ENCODE results near the gene AGBL2. TPM values are rescaled to one million over a fixed set of nuclear protein-coding genes. Genes with fewer than 3 reads are reported as not detected.
"Not testable (repeated sequence)": the region's sequence is repeated elsewhere in the genome, so short reads cannot be mapped to it uniquely, and the experiment has no call there.

AGBL2 gene
- 0.04 and 0.41 TPM in 2 replicates for total RNA-seq (2014; rRNA removed; shearing (Covaris generic))

- DNase-seq: no peak
- Histone ChIP-seq H3K4me3 (no peak within 1 kb of the TSS), H3K4me1 (no peaks in the 10 kb centered on the region), H3K9me3 (replicated peaks) (no peaks in the 10 kb centered on the region), H3K27me3 (no peaks in the 10 kb centered on the region), H3K27ac (no peak within 1 kb of the TSS), H3K36me3 (peaks cover 43% of the 10 kb centered on the region)
Observed at GRCh38 chr11:47715082-47715669, at the start of gene AGBL2. Gene AGBL2 (minus strand): TSS chr11:47715369. CDS start chr11:47714650, 719 bp downstream.

DNA sequence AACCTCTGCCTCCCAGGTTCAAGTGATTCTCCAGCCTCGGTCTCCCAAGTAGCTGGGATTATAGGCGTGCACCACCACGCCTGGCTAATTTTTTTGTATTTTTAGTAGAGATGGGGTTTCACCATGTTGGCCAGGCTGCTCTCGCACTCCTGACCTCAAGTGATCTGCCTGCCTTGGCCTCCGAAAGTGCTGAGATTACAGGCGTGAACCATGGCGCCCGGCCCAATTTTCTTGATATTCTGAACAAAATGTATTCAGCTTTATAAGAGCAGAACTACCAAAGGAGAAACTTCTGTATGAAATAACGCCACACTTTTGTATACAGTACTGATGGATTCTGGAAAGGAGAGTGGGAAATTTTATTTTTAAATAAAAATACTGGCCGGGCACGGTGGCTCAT lies 44.1 kb upstream of the AGBL2 start:
- not testable (repeated sequence) for DNase-seq; H3K4me1 ChIP-seq; H3K4me3 ChIP-seq; H3K27ac ChIP-seq; H3K9me3 ChIP-seq (replicated peaks); H3K27me3 ChIP-seq
- peaks cover 83% of the 10 kb centered on the region for H3K36me3 ChIP-seq

DNA sequence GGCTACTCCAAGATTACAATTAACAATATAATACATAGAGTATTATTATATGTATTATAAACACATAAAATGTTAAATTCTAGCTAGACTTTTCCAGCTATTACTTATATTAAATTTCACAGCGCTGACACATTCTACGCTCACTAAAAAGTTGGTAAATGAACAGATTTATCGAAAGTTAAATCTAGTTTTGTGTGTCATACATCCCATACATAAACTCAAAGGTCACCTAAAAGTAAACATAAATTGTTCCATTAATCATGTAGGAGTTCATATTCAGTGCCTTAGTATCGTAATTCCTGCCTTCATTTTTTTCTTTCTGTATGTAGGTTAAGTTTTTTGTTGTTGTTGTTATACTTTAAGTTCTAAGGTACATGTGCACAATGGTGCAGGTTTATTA lies 41.0 kb upstream of the AGBL2 start:
- no peaks in the 10 kb centered on the region for H3K27me3 ChIP-seq
- peaks cover 91% of the 10 kb centered on the region for H3K36me3 ChIP-seq
- H3K27ac ChIP-seq: no peak overlapping the region
- H3K4me1 ChIP-seq: no peaks in the 10 kb centered on the region
- no peak for DNase-seq
- no peak overlapping the region for H3K4me3 ChIP-seq
- H3K9me3 ChIP-seq (replicated peaks): no peaks in the 10 kb centered on the region

- Histone ChIP-seq H3K4me3 (no peak overlapping the region), H3K9me3 (replicated peaks) (no peaks in the 10 kb centered on the region), H3K27me3 (no peaks in the 10 kb centered on the region), H3K27ac (no peak overlapping the region), H3K36me3 (peaks cover 88% of the 10 kb centered on the region), H3K4me1 (no peaks in the 10 kb centered on the region)
- DNase-seq: no peak
Observed at GRCh38 chr11:47750725-47751124, 35.6 kb upstream of the AGBL2 start.

GRCh38 chr11:47742494-47742893 lies 27.3 kb upstream of the AGBL2 start:
- H3K27ac ChIP-seq: not testable (repeated sequence)

GRCh38 chr11:47737817-47738216 lies 22.6 kb upstream of the AGBL2 start:
- not testable (repeated sequence) for H3K4me1 ChIP-seq; DNase-seq; H3K27ac ChIP-seq; H3K4me3 ChIP-seq; H3K27me3 ChIP-seq; H3K9me3 ChIP-seq (replicated peaks)
- H3K36me3 ChIP-seq: peaks cover 89% of the 10 kb centered on the region

More at GRCh38 chr11:47742494-47742893, 27.3 kb upstream of the AGBL2 start:
- peaks cover 96% of the 10 kb centered on the region for H3K36me3 ChIP-seq
- not testable (repeated sequence) for DNase-seq; H3K4me3 ChIP-seq; H3K27me3 ChIP-seq; H3K9me3 ChIP-seq (replicated peaks); H3K4me1 ChIP-seq

DNA sequence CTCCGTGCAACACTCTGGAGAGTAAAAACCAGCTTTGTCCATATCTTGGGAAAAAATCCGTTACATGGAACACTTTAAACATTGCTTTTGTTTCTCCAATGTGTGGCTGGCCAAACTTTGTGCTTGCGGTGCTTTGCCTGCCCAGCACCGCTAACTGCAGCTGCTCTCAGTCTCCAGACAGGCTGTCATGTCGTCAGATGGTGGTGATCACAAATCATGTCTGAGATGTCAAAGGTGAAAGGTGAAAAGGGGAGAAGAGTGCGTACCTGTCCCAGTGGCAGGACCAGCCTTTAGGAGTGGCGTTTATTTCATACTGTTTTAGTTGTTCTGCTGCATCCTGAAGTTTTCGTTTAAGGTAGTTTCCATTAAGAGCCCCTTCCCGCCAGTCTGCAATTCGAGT lies 17.1 kb upstream of the AGBL2 start:
- Histone ChIP-seq H3K4me1 (no peaks in the 10 kb centered on the region), H3K27me3 (no peaks in the 10 kb centered on the region), H3K9me3 (replicated peaks) (no peaks in the 10 kb centered on the region), H3K4me3 (no peak overlapping the region), H3K36me3 (peaks cover 91% of the 10 kb centered on the region), H3K27ac (no peak overlapping the region)
- no peak for DNase-seq

DNA sequence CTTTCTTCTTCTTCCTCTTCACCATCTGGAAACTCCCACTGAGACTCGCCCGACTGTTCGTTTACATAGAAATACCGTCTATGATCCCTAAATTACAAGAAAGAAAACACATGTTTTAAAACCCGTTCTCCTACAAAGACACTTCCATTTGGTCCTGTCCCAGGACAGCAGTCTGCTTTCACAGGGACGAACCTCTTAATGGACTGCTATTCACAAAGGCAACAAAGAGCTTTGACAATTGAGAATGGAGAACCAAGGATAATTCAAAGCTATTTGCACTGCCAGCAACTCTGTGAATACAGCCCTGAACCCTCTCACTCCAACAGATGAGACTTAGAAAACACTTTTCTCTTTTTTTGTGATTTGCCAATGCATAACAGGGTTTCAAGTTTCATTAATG lies 16.3 kb upstream of the AGBL2 start:
- Histone ChIP-seq H3K27me3 (no peaks in the 10 kb centered on the region), H3K4me1 (no peaks in the 10 kb centered on the region), H3K9me3 (replicated peaks) (no peaks in the 10 kb centered on the region), H3K27ac (no peak overlapping the region), H3K36me3 (peaks cover 89% of the 10 kb centered on the region), H3K4me3 (no peak overlapping the region)
- no peak for DNase-seq

DNA sequence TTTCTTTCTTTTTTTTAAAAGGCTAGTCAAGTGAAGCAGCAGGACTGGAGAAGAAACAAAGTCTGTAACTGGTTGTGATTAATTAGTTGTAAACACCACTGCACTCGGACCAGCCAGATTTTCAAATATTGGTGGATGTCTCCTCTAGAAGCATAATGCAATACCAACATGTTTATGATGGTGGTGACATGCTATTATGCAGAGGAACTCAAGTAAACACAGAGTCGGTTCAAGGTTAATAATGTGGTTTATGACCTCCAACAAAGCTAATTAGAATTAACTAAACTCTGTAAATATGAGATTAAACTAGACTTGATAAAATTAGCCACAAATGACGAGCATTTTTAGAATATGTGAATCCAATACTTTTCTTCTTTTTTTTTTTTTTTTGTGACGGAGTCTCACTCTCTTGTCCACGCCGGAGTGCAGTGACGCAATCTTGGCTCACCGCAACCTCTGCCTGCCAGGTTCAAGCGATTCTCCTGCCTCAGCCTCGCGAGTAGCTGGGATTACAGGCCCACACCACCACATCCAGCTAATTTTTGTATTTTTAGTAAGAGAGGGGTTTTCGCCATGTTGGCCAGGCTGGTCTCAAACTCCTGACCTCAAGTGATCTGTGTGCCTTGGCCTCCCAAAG lies 11.8 kb upstream of the AGBL2 start:
- no peak for DNase-seq
- no peaks in the 10 kb centered on the region for H3K4me1 ChIP-seq
- no peak overlapping the region for H3K27ac ChIP-seq
- no peaks in the 10 kb centered on the region for H3K27me3 ChIP-seq
- H3K9me3 ChIP-seq (replicated peaks): no peaks in the 10 kb centered on the region
- peaks cover 93% of the 10 kb centered on the region for H3K36me3 ChIP-seq
- no peak overlapping the region for H3K4me3 ChIP-seq

GRCh38 chr11:47726118-47726442 lies 10.9 kb upstream of the AGBL2 start:
- H3K36me3 ChIP-seq: peaks cover 91% of the 10 kb centered on the region
- no peak for DNase-seq

DNA sequence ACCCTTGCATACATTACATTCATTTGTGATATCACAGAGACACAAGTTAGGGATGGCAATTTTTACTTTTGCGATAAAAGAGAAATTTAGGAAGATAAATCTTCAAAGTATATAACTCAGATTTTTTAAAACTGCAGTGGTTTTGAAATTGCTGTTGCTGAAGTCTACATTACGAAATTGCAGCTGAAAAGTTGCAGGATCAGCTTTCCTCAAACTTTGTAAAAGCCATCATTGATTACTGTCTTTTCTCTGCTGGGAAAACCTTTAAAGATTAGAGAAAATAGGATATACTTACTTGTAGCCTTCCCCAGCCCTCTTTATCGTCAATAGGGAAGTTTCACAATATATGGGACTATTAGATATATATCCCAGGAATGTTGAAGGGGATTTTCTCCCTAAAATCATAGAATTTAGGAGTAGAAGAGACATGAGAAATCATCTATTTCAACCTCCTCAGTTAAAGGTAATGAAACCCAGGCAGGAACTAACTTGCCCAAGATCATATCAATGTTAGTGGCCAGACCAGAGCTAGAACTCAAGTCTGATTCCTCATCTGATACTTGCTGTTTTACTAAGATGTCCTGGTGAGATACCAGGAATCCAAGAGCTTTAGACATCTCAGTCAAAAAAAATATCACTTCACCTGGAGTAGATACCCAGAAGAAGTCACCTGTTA lies 10.4 kb upstream of the AGBL2 start:
- no peaks in the 10 kb centered on the region for H3K9me3 ChIP-seq (replicated peaks)
- no peak overlapping the region for H3K27ac ChIP-seq
- no peaks in the 10 kb centered on the region for H3K27me3 ChIP-seq
- no peak for DNase-seq
- no peak overlapping the region for H3K4me3 ChIP-seq
- H3K4me1 ChIP-seq: no peaks in the 10 kb centered on the region
- H3K36me3 ChIP-seq: peaks cover 91% of the 10 kb centered on the region

More at GRCh38 chr11:47726118-47726442, 10.9 kb upstream of the AGBL2 start:
- no peak overlapping the region for H3K4me3 ChIP-seq
- H3K27ac ChIP-seq: no peak overlapping the region
- H3K27me3 ChIP-seq: no peaks in the 10 kb centered on the region
- H3K4me1 ChIP-seq: no peaks in the 10 kb centered on the region
- no peaks in the 10 kb centered on the region for H3K9me3 ChIP-seq (replicated peaks)

DNA sequence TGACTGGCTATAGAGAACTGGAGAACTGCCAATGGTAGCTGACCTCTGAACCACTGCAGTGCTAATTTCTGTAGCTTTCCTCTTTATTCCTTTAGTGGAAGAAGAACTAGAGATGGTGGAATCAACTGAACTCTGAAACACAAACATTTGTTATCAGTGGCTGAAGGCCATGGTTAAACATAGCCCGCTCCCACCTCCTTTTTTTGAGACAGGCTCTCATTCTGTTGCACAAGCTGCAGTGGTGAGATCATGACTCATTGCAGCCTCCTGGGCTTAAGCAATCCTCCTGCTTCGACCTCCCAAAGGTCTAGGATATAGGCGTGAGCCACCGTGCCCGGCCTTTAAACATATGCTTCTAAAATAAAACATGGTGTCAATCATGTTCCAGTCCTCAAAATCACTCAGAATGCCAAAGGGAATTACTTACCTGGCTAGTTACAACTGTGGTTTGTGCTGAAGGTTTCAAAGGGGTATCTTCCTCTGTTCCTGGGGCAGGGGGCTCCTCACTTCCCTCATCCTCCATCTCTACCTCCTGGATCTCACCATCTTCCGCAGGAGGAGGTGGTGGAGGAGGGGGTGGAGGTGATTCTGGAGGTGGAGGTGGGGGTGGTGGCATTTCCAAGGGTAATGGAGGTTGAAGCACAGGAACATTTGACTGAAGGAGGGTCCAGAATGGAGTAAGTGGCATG lies 9.0 kb upstream of the AGBL2 start:
- Histone ChIP-seq H3K9me3 (replicated peaks) (no peaks in the 10 kb centered on the region), H3K4me3 (no peak overlapping the region), H3K27ac (no peak overlapping the region), H3K4me1 (no peaks in the 10 kb centered on the region), H3K36me3 (peaks cover 89% of the 10 kb centered on the region), H3K27me3 (no peaks in the 10 kb centered on the region)
- DNase-seq: no peak

DNA sequence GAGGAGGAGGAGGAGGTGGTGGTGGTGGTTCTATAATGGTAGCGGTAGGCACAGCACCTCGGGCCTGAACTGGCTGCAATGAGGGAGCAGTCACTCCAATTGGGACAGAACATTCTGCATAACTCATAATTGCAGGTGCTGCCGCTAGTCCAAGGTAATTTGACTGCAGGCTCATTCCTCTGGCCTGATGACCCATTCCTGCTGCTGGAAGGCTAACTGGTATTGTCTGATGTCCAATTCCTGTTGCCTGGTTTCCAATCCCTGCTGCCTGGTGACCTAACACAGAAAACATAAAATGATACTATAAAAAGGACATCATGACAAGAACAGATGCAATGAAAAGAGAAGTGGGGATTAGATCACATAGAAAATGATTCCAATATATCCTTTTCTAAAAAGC lies 7.9 kb upstream of the AGBL2 start:
- Histone ChIP-seq H3K4me3 (no peak overlapping the region), H3K36me3 (peaks cover 91% of the 10 kb centered on the region), H3K27me3 (no peaks in the 10 kb centered on the region), H3K27ac (no peak overlapping the region), H3K9me3 (replicated peaks) (no peaks in the 10 kb centered on the region), H3K4me1 (no peaks in the 10 kb centered on the region)
- no peak for DNase-seq

DNA sequence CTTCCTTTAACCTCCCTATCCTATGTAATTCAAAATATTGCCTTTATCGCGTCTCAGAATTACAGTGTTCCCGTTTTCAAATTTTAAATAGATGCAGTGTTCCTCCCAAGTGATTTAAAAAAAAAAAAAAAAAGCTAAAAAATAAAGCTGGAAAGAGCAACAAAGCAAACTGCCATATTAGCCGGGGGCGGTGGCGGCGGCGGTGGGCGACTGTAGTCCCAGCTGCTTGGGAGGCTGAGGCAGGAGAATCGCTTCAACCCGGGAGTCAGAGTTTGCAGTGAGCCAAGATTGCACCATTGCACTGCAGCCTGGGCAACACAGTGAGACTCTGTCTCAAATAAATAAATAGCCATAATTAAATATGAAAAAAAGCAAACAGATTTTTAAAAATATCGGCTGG lies 5.5 kb upstream of the AGBL2 start:
- H3K4me1 ChIP-seq: no peaks in the 10 kb centered on the region
- peaks cover 94% of the 10 kb centered on the region for H3K36me3 ChIP-seq
- H3K27me3 ChIP-seq: no peaks in the 10 kb centered on the region
- no peak for DNase-seq
- H3K4me3 ChIP-seq: no peak overlapping the region
- H3K27ac ChIP-seq: no peak overlapping the region
- H3K9me3 ChIP-seq (replicated peaks): no peaks in the 10 kb centered on the region

DNA sequence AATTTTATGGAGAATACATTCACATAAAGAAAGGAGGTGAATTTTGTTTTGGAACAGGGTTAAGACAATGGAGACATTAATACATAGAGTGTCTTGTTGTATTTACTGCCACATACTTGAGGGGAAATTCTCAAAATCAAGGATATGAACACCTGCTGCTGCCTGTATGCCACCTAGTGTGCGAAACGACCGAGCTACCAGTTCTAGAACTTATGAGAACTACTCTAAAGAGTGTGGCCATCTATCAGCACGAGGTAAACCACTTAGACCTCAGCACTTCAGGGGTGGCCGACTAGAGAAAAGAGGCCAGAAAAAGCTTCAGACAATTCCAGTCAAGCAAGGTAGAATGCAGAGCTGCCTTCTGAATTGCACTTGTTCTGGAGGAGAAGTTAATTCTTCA lies 1.5 kb upstream of the AGBL2 start:
- H3K9me3 ChIP-seq (replicated peaks): no peaks in the 10 kb centered on the region
- no peak overlapping the region for H3K4me3 ChIP-seq
- no peaks in the 10 kb centered on the region for H3K27me3 ChIP-seq
- no peaks in the 10 kb centered on the region for H3K4me1 ChIP-seq
- no peak overlapping the region for H3K27ac ChIP-seq
- peak; percentile 9 to 30 for DNase-seq
- peaks cover 58% of the 10 kb centered on the region for H3K36me3 ChIP-seq

Measured in SJCRH30 (cell line).